ENCODE results near the gene CRYBG1.

GRCh38 chr6:106476331-106477105 lies 116.0 kb downstream of the CRYBG1 start:
- no peak for TF ChIP-seq EZH2 (IDR thresholded peaks at IDR 0.05; ENCODE audit: borderline replicate concordance, low read depth, low read length, poor library complexity, severe bottlenecking)
- TF ChIP-seq, protein P1, sequence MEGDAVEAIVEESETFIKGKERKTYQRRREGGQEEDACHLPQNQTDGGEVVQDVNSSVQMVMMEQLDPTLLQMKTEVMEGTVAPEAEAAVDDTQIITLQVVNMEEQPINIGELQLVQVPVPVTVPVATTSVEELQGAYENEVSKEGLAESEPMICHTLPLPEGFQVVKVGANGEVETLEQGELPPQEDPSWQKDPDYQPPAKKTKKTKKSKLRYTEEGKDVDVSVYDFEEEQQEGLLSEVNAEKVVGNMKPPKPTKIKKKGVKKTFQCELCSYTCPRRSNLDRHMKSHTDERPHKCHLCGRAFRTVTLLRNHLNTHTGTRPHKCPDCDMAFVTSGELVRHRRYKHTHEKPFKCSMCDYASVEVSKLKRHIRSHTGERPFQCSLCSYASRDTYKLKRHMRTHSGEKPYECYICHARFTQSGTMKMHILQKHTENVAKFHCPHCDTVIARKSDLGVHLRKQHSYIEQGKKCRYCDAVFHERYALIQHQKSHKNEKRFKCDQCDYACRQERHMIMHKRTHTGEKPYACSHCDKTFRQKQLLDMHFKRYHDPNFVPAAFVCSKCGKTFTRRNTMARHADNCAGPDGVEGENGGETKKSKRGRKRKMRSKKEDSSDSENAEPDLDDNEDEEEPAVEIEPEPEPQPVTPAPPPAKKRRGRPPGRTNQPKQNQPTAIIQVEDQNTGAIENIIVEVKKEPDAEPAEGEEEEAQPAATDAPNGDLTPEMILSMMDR (conservative IDR thresholded peaks at IDR 0.05; ENCODE audit: low read depth, low read length), result no peak

Measured in A673 (cell line).